GM18858 (cell line): ENCODE data around the gene OSBPL2.

Experiments used
- ATAC-seq: cut with Tn5 transposase; IDR thresholded peaks from one replicate; pipeline ENCODE4 v1.9.1; 2021; ENCODE audit not compliant: unreplicated experiment

Gene OSBPL2

DNA sequence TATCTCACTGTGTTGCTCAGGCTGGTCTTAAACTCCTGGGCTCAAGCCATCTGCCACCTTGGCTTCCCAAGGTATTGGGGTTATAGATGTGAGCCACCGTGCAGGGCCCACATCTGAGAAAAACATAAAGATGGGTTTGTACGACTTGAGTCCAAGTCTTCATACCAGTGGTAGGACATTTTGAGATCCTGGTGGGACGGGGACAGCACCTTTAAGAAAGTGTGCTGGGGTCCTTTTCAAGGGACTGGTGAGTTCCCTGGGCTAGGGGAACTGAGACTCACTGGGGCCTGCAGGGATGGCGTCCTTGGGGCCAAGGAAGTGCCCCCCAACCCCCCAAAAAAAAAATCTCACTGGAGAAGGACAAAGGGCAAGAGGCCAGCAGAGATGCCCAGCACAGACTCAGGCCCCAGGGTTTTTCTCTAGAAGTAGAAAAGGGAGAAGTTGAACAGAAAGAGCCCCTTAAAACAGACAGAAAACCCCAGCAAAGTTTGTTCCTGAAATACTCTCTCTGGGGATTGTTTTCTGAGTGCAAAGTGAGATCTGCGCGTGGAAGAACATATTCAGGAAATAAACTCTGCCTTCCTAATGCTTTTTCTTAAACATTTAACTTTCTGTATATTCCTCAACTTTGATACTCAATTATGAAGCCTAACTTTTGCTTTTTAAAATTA lies 10.7 kb downstream of the OSBPL2 start:
- ATAC-seq: no peak

- ATAC-seq: no peak
Observed at GRCh38 chr20:62252342-62252966, 14.1 kb downstream of the OSBPL2 start.

- no peak for ATAC-seq
Observed at GRCh38 chr20:62253398-62253797, 15.1 kb downstream of the OSBPL2 start.

- ATAC-seq: no peak
Observed at GRCh38 chr20:62254021-62254724, 15.9 kb downstream of the OSBPL2 start.

DNA sequence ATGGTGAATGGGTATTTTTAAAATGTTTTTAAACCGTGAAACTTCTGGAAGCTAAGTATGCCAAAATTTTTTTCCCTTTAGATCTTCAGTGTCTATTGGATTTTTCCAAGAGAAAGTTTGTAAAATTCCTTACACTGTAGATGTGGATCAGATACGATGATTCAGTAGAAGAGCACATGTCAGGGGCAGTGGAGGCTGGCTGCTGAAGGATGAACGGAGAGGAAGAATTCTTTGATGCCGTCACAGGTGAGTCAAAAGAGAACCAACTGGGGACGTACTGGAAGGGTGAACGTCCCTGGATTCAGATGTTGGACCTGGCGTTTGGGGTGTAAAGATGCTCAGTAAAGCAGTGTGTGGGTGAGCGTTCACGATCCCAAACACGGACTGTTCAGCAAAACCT lies 17.7 kb downstream of the OSBPL2 start:
- ATAC-seq: no peak

DNA sequence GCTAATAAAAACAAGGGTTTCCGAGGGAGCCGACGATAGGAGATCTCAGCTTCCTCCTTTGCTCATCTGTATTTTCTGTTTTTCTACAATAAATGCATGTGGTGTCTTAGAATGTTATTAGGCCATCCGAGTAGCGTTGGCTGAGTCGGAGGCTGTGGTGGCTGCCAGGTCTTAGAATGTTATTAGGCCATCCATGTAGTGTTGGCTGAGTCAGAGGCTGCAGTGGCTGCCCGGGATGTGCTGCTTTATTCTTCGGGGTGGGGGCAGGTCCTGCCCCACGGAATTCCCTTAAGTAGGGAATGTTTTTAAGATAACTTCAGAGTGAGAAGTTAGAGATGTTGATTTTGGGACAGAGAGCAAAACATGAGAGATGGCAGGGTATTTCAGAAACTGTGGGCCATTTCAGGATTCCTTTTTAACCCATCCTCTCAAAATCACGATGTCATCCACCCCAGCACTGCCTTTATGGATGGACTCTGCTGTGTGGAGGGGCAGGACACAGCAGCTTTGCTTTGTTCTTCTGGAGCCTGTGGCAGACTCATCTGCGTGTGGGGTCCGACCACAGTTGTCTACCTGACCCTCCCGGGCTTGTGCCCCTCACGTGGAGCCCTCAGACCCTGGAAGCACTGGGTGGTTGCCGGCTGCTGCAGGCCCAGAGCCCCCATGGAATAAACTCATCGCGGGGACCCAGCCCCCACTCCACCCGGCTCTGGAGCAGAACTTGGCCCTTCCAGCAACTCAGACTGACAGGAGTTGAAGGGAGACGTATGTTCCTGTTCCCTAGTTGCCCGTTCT lies 20.4 kb downstream of the OSBPL2 start:
- ATAC-seq: no peak

DNA sequence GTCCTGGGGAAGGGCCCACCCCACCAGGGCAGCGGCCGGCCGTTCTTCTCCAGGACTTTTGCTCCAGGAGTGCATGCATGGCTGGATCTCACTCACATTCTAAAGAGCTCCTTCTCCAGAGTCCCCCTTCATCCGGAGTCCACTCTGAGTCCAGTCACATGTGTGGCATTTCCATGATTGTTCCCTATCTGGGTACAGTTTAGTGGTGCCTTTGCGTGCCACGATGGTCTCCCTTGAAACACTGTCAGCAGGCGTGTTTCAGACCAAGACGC lies 20.9 kb downstream of the OSBPL2 start:
- no peak for ATAC-seq

DNA sequence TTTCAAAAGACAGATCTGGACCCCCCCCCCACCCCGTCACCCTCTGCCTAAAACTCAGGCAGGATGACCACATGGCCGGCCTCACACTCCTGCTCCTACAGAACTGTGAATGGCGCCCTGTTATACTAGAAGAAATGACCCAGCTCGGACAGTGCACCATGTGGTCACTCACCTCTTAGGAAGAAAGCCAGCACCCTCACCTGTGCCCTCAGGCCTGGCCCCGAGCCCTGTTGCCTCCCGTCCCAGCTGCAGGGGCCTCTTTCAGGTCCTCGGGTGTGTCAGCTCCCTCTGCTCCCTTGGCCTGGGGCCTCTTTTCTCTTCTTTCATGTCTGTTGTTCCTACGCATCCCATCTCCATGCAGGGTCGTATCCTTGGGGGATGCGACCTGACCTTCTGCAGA lies 23.7 kb downstream of the OSBPL2 start:
- no peak for ATAC-seq

DNA sequence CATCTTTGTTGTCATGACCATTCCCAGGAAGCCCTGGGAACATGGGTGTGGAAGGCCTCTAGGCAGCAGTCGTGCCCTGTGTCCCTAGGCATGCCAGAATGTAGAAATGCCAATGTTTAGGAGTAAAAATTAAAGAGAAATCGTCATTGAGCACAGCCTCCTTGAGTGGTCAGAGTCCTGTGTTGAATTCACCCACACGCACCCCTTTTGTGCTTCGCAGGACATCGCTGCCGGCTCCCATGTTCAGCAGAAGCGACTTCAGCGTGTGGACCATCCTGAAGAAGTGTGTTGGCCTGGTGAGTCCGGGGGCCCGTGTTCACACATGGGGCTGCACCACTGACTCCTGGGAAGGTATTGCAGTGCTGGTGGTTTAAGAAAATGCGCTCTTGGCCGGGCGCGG lies 25.1 kb downstream of the OSBPL2 start:
- no peak for ATAC-seq

DNA sequence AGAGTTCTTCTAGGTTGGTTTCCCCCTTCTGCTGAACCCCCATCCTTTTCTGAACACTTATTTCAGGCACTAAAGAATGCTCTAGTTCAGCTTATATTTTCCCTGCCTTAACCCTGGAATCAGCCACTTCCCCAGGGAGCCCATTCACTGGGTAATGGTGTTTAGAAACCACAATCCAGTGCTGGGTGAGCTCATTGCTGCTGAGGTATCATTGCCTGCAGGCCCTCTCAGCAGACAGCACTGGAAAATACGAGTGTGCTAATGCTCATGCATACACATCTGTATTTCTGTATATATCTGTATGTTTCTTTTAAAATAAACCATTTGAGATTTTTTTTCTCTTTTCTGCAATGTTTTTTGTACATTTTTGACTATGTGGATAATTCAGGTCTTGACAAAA lies 27.0 kb downstream of the OSBPL2 start:
- no peak for ATAC-seq

DNA sequence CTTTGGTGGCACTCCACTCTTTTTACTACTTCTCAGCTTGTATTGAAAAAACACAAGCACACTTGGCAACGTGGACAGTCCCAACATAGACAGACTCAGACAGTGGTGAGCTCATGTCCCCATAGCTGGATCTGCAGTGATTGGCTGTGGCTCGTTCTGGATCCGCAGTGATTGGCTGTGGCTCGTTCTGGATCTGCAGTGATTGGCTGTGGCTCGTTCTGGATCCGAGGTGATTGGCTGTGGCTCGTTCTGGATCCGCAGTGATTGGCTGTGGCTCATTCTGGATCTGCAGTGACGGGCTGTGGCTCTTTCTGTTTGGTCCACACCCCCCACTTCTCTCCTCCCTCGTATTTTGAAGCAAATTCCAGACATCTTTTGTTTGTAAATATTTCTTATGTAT lies 28.0 kb downstream of the OSBPL2 start:
- no peak for ATAC-seq

GRCh38 chr20:62266851-62267250 lies 28.5 kb downstream of the OSBPL2 start:
- ATAC-seq: no peak

DNA sequence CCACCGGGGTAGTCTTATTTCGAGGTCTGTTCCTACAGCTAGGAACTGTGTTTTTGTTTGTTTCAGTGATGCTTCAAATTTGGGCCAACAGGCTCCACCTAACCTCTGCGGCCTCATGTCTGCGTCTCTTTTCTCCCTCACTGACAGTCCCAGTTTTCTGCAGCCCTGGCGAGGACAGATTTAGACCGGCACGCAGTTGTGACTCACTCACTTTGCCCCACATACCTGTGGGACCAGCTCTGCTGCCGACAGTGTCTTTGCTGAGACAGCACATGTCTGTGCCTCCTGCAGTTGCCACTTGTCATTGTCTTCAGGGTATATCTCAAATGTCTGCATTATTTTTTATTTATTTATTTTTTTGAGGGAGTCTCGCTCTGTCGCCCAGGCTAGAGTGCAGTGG lies 29.2 kb downstream of the OSBPL2 start:
- ATAC-seq: no peak

DNA sequence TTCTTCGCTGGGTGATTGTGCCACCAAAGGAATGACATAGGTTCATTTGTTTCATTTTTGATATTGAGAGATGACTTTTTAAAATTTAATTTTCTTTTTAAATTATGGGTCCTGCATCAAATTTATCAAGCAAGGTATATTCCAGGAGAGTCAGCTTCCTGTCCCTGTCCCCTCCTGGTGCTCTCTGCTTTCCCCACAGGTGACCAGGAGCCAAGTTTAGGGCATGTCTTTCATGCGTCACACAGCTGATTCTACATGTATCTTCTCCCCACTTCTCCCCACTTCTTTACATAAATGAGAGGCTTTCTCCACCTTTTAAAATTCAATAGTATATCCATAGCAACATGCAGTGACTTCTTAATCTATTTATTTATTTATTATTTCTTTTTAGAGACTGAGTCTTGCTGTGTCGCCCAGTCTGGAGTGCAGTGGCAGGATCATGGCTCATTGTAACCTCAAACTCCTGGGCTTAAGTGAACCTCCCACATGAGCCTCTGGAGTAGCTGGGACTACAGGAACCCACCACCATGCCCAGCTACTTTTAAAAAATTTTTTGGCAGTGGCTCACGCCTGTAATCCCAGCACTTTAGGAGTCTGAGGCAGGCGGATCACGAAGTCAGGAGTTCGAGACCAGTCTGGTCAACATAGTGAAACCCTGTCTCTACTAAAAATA lies 30.0 kb downstream of the OSBPL2 start:
- ATAC-seq: no peak

GRCh38 chr20:62269378-62269777 lies 31.1 kb downstream of the OSBPL2 start:
- ATAC-seq: no peak

GRCh38 chr20:62269871-62270270 lies 31.6 kb downstream of the OSBPL2 start:
- no peak for ATAC-seq

DNA sequence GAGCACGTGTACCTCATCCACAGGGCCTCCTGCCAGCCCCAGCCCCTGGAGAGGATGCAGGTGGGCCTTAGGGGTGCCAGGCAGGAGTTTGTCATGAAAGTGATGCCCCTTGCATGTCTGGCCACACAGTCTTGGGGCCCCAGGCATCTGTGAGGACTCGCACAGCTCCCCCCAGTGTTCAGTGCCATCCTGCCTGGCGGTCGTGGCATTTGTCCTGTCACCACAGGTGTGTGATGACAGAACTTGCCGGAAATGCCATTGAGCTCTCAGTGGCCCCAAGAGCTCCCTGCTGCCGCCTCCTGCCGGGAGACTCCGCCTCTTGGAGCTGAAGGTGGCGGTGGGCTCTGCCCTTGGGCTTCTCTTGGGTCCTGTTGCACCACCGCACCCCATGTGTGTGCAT lies 33.9 kb downstream of the OSBPL2 start:
- no peak for ATAC-seq

GRCh38 chr20:62273416-62273815 lies 35.1 kb downstream of the OSBPL2 start:
- no peak for ATAC-seq

DNA sequence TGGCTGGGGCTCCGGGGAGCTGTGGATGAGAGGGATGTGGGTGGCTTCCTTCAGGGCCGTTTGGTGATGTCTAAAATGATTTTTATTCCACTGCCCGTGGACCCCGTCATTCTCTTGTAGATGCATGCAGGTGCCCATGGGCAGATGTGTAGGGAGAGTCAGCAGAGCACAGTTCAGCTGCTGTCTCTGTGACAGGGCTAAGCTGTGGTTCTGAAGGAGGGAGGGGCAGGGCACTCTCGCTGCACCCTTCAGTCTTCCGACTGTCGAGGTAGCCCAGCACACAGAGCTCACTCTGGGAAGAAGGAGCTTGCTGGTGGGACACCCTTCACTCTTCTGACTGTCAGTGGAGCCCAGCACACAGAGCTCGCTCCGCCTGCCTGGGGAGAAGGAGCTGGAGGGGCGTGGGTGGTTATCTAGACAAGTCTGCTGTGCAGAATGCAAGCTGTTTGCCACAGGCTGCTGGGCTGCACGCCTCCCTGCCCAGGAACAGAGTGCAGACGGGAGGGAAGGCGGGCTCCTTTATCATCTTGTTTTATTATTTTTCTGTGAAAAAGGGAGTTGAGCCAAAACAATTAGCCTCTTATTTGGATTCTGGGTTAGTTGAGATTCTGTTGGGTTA lies 36.1 kb downstream of the OSBPL2 start:
- ATAC-seq: no peak

GRCh38 chr20:62275219-62275618 lies 36.9 kb downstream of the OSBPL2 start:
- ATAC-seq: no peak

GRCh38 chr20:62276439-62276838 lies 38.1 kb downstream of the OSBPL2 start:
- ATAC-seq: no peak
